CD4-positive, CD25-positive, alpha-beta regulatory T cell (primary cell): Measurements from ENCODE around the gene IL11. TPM values are rescaled to one million over a fixed set of nuclear protein-coding genes. Genes with fewer than 3 reads are reported as not detected.
A peak's percentile ranks its signal among the peaks of the same experiment; 100 is the strongest.

Source experiments
- ATAC-seq, 2 donors: fragments of 150-1000 bp; cut with Tn5 transposase; one replicate each; pipeline ENCODE4 v1.10.0; 2021; ENCODE audit warnings: low read depth in 2 of 2, moderate number of reproducible peaks in 2 of 2, moderate library complexity in 1 of 2
- DNase-seq, 3 donors: peaks; one replicate each; pipeline versions ENCODE4 v3.0.0 to v3.0.0-alpha.2; 2012 to 2022; ENCODE audit warnings: mixed read lengths in 1 of 3
- H3K27ac ChIP-seq: one replicate; pipeline ENCODE4 v1.7.0; 2013; ENCODE audit warnings: mild to moderate bottlenecking, low read length; ENCODE audit not compliant: insufficient read depth, poor library complexity, severe bottlenecking
- H3K27me3 ChIP-seq: one replicate; pipeline ENCODE4 v1.7.0; 2013; ENCODE audit warnings: low read length; ENCODE audit not compliant: control insufficient read depth, insufficient read depth
- H3K36me3 ChIP-seq: one replicate; pipeline ENCODE4 v1.7.0; 2013; ENCODE audit warnings: mild to moderate bottlenecking, low read length, moderate library complexity; ENCODE audit not compliant: control insufficient read depth, insufficient read depth
- H3K4me1 ChIP-seq: 2 replicates; pipeline ENCODE4 v1.7.0; 2013; ENCODE audit warnings: mild to moderate bottlenecking, low read length; ENCODE audit not compliant: insufficient read depth, control insufficient read depth, poor library complexity, severe bottlenecking
- H3K4me3 ChIP-seq: one replicate; pipeline ENCODE4 v1.7.0; 2013; ENCODE audit warnings: low read depth, mild to moderate bottlenecking, low read length, moderate library complexity
- H3K9me3 ChIP-seq, 2 experiments: 1 replicate in 1 of 2; 2 replicates in 1 of 2; pipeline ENCODE4 v1.7.0; 2013; ENCODE audit warnings: low read length in 2 of 2, mild to moderate bottlenecking in 1 of 2, moderate library complexity in 1 of 2; ENCODE audit not compliant: control insufficient read depth in 2 of 2
- H3K27ac Mint-ChIP-seq, 3 donors: one replicate each; pipeline ENCODE4 v1.8.0; 2020 to 2022; ENCODE audit warnings: mild to moderate bottlenecking in 3 of 3, mixed read lengths in 3 of 3, moderate library complexity in 2 of 3
- H3K27me3 Mint-ChIP-seq: one replicate; pipeline ENCODE4 v1.8.0; 2022; ENCODE audit warnings: mild to moderate bottlenecking, mixed read lengths
- H3K36me3 Mint-ChIP-seq: one replicate; pipeline ENCODE4 v1.8.0; 2020; ENCODE audit warnings: mixed read lengths
- H3K4me1 Mint-ChIP-seq, 4 donors: one replicate each; pipeline ENCODE4 v1.8.0; 2020 to 2022; ENCODE audit warnings: mixed read lengths in 4 of 4, mild to moderate bottlenecking in 1 of 4
- H3K4me3 Mint-ChIP-seq, 4 donors: one replicate each; pipeline ENCODE4 v1.8.0; 2020 to 2022; ENCODE audit warnings: mild to moderate bottlenecking in 4 of 4, mixed read lengths in 4 of 4, moderate library complexity in 3 of 4
- H3K9me3 Mint-ChIP-seq, 7 donors: one replicate each; pipeline ENCODE4 v1.8.0; 2020 to 2022; ENCODE audit warnings: mixed read lengths in 7 of 7, mild to moderate bottlenecking in 3 of 7, moderate library complexity in 2 of 7
- polyA plus RNA-seq, 4 donors: library from polyadenylated mRNA; unstranded; fragments of 300-500 nt; fragmentation: Illumina TruSeq; gene quantifications; one replicate each; pipeline ENCODE4 v1.2.3, GENCODE V29; 2021
- total RNA-seq: library from RNA; stranded (reverse); gene quantifications from one replicate; pipeline ENCODE4 v1.2.3, GENCODE V29; 2022

Gene IL11
- total and polyA plus RNA-seq, 5 donors from 2014 or later = not detected

DNA sequence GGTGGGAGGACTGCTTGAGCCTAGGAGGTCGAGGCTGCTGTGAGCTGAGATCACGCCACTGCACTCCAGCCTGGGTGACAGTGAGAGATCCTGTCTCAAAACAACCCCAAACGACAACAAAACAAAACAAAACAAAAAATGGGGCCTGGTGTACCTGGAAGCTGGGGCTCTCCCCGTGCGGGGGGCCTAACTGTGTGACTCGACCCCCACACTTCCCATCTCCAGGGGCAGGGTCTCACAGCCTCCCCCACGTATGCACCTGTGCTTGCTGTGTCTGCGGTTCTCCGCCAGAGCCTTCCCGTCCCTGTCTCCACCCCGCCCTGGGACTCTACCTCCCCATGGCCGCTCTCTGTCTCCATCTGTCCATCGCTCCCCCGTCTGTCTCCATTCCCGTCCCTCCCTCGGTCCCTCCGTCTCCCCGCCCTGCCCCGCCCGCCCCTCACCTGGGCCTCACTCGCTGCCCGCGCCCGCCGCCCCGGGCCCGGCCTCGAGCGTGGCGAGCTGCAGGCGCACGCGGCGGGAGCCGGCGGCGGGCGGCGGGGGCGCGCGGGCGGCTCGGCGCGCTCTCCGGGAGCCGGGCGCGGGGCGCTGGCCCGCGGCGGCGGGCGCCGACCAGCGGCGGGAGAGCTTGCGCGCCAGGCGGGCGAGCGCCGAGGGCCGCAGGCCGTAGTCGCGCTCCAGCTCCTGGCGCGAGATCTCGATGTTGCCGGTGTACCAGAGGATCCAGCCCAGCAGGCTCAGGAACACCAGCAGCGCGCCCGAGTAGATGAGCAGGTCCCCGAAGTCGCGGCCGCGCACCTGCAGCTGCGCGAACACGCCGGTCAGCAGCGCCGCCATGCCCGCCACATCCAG, 13.2 kb upstream of the IL11 start:
- H3K9me3 Mint-ChIP-seq = peaks cover 0 to 2% (median 0%) of the 10 kb centered on the region in 7 donors
- H3K36me3 Mint-ChIP-seq = peaks cover 18% of the 10 kb centered on the region
- peaks cover 0 to 59% (median 25%) of the 10 kb centered on the region in 4 donors for H3K4me1 Mint-ChIP-seq
- peak overlapping the region; percentile 23 for H3K27ac ChIP-seq
- ATAC-seq (no peak), DNase-seq (peak; percentile 24 to 66 (median 33))
- peak overlapping the region; percentile 34 for H3K4me3 ChIP-seq
- peaks cover 17% of the 10 kb centered on the region for H3K36me3 ChIP-seq
- no peaks in the 10 kb centered on the region for H3K27me3 ChIP-seq
- peaks cover 48% of the 10 kb centered on the region for H3K4me1 ChIP-seq
- H3K27ac Mint-ChIP-seq = peak overlapping the region; percentile 38 to 88 (median 84)
- H3K9me3 ChIP-seq = no peaks in the 10 kb centered on the region
- H3K4me3 Mint-ChIP-seq = peak overlapping the region; percentile 86 to 90 (median 88)
- H3K27me3 Mint-ChIP-seq = no peaks in the 10 kb centered on the region

DNA sequence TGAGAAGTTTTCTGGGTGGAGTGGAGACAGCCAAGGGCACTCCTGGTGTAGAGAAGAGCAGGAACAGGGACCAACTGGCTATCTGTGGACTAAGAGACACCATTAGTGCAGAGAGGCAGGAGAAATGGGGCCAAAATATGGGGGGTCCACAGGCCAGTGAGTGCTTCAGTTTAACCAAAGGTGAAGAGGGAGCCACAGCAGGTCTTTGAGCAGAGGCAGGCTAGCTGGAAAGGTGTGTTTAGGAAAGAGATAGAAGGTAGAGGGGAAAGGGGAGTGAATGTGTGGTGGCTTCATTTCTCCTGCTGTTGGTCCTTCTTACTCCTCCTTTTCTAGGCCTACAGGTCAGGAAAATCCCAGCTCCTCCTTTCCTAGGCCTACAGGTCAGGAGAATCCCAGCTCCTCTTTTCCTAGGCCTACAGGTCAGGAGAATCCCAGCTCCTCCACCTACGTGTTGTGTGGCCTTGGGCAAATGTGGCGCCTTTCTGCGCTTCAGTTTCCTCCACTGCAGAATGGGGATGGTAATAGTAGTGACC, 12.3 kb upstream of the IL11 start:
- Mint-ChIP-seq H3K27me3 (no peaks in the 10 kb centered on the region), H3K36me3 (peaks cover 15% of the 10 kb centered on the region), H3K9me3 (peaks cover 0 to 2% (median 0%) of the 10 kb centered on the region in 7 donors), H3K4me3 (peak overlapping the region; percentile 86 to 90 (median 88)), H3K4me1 (peaks cover 0 to 50% (median 20%) of the 10 kb centered on the region in 4 donors), H3K27ac (peak overlapping the region in 2 of 3 donors; percentile 26 to 56)
- DNase-seq (no peak), ATAC-seq (no peak)
- Histone ChIP-seq H3K4me3 (no peak overlapping the region), H3K36me3 (peaks cover 8% of the 10 kb centered on the region), H3K27me3 (no peaks in the 10 kb centered on the region), H3K27ac (peak overlapping the region; percentile 23), H3K9me3 (no peaks in the 10 kb centered on the region), H3K4me1 (peaks cover 38% of the 10 kb centered on the region)

DNA sequence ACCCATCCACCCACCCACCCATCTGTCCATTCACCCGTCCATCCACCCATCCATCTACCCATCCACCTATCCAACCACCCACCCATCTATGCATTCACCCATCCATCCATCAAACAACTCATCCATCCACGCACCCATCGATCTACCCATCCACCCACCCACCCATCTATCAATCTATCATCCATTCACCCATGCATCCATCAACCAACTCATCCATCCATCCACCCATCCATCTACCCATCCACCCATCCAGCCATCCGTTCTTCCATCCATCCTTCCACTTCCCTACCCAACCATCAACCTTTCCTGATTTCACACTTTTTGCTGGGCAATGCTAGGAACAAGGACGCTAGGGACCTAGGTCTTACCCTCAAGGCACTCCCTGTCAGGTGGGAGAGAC, 11.8 kb upstream of the IL11 start:
- Mint-ChIP-seq H3K4me1 (peaks cover 0 to 44% (median 17%) of the 10 kb centered on the region in 4 donors), H3K27me3 (no peaks in the 10 kb centered on the region), H3K27ac (peak overlapping the region in 2 of 3 donors; percentile 26 to 56), H3K4me3 (peak overlapping the region; percentile 27 to 89 (median 87)), H3K36me3 (peaks cover 15% of the 10 kb centered on the region), H3K9me3 (peaks cover 0 to 2% (median 0%) of the 10 kb centered on the region in 7 donors)
- peaks cover 3% of the 10 kb centered on the region for H3K36me3 ChIP-seq
- ATAC-seq (no peak), DNase-seq (no peak)
- no peaks in the 10 kb centered on the region for H3K27me3 ChIP-seq
- H3K4me1 ChIP-seq = peaks cover 33% of the 10 kb centered on the region
- H3K4me3 ChIP-seq = no peak overlapping the region
- no peak overlapping the region for H3K27ac ChIP-seq
- H3K9me3 ChIP-seq = no peaks in the 10 kb centered on the region

DNA sequence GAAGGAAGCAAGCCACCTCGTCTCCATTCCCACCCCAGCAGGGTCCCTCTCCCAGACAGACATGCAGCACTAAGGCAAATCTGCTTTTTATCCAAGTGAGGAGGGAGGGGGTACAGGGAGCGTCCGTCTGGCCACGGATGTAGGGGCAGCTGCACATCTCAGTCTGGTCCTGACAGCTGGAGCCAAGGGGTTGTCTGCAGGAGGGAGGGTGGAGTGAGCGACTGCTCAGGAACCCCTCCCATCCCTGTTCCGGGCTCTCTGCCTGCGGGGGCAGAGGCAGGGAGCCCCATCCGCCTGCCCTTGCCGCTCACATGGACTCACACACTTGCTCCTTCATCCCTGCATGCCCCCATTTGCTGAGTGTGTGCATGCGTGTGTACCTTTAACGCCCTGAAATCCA, 8.9 kb upstream of the IL11 start:
- no peaks in the 10 kb centered on the region for H3K27me3 ChIP-seq
- no peaks in the 10 kb centered on the region for H3K9me3 ChIP-seq
- H3K4me3 Mint-ChIP-seq = peak overlapping the region in 2 of 4 donors; percentile 54 to 80
- H3K4me3 ChIP-seq = no peak overlapping the region
- H3K36me3 Mint-ChIP-seq = peaks cover 3% of the 10 kb centered on the region
- no peak for ATAC-seq
- H3K27me3 Mint-ChIP-seq = peaks cover 9% of the 10 kb centered on the region
- no peak for DNase-seq
- no peaks in the 10 kb centered on the region for H3K36me3 ChIP-seq
- peaks cover 0 to 22% (median 7%) of the 10 kb centered on the region in 4 donors for H3K4me1 Mint-ChIP-seq
- H3K9me3 Mint-ChIP-seq = peaks cover 0 to 2% (median 0%) of the 10 kb centered on the region in 7 donors
- no peak overlapping the region for H3K27ac ChIP-seq
- H3K27ac Mint-ChIP-seq = no peak overlapping the region
- peaks cover 14% of the 10 kb centered on the region for H3K4me1 ChIP-seq

DNA sequence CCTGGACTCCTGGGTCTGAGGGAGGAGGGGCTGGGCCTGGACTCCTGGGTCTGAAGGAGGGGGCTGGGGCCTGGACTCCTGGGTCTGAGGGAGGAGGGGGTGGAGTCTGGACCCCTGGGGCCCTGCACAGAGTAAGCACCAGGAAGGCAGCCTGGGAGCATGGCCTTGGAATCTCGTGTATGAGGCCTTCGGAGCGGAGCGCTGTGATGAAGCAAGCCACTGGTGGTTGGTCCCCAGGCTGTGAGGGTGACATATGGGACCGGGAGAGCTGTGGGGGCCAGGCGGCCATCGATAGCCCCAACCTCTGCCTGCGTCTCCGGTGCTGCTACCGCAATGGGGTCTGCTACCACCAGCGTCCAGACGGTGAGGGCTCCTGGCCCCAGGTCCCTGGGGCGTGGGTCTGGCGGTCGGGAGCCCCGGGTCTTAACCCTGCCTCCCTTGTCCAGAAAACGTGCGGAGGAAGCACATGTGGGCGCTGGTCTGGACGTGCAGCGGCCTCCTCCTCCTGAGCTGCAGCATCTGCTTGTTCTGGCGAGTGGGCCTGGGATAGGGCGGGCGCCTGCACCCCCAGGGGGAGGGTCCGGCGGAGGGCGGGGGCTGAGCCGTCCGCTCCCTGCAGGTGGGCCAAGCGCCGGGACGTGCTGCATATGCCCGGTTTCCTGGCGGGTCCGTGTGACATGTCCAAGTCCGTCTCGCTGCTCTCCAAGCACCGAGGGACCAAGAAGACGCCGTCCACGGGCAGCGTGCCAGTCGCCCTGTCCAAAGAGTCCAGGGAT, 7.3 kb upstream of the IL11 start:
- H3K4me3 Mint-ChIP-seq = no peak overlapping the region
- H3K9me3 ChIP-seq = no peaks in the 10 kb centered on the region
- ATAC-seq (no peak), DNase-seq (no peak)
- no peak overlapping the region for H3K27ac ChIP-seq
- peaks cover 3% of the 10 kb centered on the region for H3K36me3 Mint-ChIP-seq
- peaks cover 4% of the 10 kb centered on the region for H3K4me1 ChIP-seq
- H3K4me3 ChIP-seq = no peak overlapping the region
- H3K27ac Mint-ChIP-seq = no peak overlapping the region
- H3K27me3 ChIP-seq = no peaks in the 10 kb centered on the region
- no peaks in the 10 kb centered on the region for H3K36me3 ChIP-seq
- H3K9me3 Mint-ChIP-seq = peaks cover 0 to 2% (median 0%) of the 10 kb centered on the region in 7 donors
- H3K4me1 Mint-ChIP-seq = peaks cover 0 to 17% (median 10%) of the 10 kb centered on the region in 4 donors
- H3K27me3 Mint-ChIP-seq = peaks cover 15% of the 10 kb centered on the region

DNA sequence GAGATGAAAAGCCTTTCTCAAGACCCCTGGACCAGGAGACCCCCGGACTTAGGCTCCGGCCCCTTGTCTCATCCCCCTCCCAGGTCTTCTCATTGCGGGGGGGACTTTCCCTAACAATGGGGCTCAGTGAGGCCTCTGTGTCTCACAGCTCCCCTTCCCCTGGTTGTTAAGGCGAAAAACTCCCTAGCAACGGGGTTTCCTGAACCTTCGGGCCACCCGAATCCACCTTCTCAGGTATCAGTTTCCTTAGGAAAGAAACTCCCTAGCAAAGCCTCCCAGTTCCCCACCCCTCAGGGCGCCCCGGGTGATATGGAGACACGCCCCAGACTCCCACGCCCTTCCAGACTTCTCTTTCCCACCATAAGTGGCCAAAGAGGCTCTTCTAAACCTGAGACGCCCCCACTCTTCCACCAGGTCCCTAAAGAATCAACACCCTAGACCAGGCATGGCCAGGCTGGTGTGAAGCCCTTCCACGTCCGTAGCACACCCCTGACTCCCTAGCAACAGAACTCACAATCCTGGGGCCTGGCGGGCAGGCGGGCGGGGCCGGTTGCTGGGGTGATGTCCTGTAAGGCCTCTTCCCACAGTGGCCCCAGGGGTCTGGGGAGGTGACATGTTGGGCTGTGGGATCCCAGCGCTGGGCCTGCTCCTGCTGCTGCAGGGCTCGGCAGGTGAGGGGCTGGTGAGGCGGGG, 6.1 kb upstream of the IL11 start, which contains the start of gene TMEM190:
Gene TMEM190 (plus strand): TSS at position 586 of the 693 bp plus-strand sequence. CDS start 28 bp downstream, at position 614.
- Mint-ChIP-seq H3K27me3 (peaks cover 26% of the 10 kb centered on the region), H3K36me3 (no peaks in the 10 kb centered on the region), H3K27ac (peak within 1 kb of the TSS in 1 of 3 donors; percentile 76), H3K4me1 (peaks cover 0 to 9% (median 5%) of the 10 kb centered on the region in 4 donors), H3K4me3 (no peak within 1 kb of the TSS), H3K9me3 (peaks cover 0 to 4% (median 0%) of the 10 kb centered on the region in 7 donors)
- Histone ChIP-seq H3K4me1 (no peaks in the 10 kb centered on the region), H3K36me3 (no peaks in the 10 kb centered on the region), H3K4me3 (no peak within 1 kb of the TSS), H3K27ac (no peak within 1 kb of the TSS), H3K9me3 (no peaks in the 10 kb centered on the region), H3K27me3 (peaks cover 3% of the 10 kb centered on the region)
- no peak for DNase-seq
- ATAC-seq = no peak
